Hepatocyte (in vitro differentiated cells): Measurements from ENCODE around the gene PRICKLE3. TPM values are rescaled to one million over a fixed set of nuclear protein-coding genes. Genes with fewer than 3 reads are reported as not detected.

Experiments
- DNase-seq: peaks from one replicate; pipeline ENCODE4 v3.0.0-alpha.2; 2016; ENCODE audit warnings: low spot score
- H2AFZ ChIP-seq: fragments of 200-600 bp; sonication (generic); 2 replicates; pipeline ENCODE4 v1.6.0; 2016; ENCODE audit warnings: antibody characterized with exemption, mild to moderate bottlenecking
- H3K27ac ChIP-seq: fragments of 200-600 bp; sonication (generic); 2 replicates; pipeline ENCODE4 v1.5.1; 2016; ENCODE audit warnings: mild to moderate bottlenecking
- H3K27me3 ChIP-seq: fragments of 200-600 bp; sonication (generic); 2 replicates; pipeline ENCODE4 v1.6.1; 2016
- H3K36me3 ChIP-seq: fragments of 200-600 bp; sonication (generic); replicated peaks from 2 replicates; pipeline ENCODE4 v1.5.1; 2016; ENCODE audit warnings: low read depth; ENCODE audit not compliant: insufficient read depth
- H3K4me1 ChIP-seq: fragments of 200-600 bp; sonication (generic); 2 replicates; pipeline ENCODE4 v1.5.1; 2016; ENCODE audit warnings: mild to moderate bottlenecking, moderate library complexity; ENCODE audit not compliant: insufficient read depth
- H3K4me2 ChIP-seq: fragments of 200-600 bp; sonication (generic); 2 replicates; pipeline ENCODE4 v1.6.0; 2016
- H3K4me3 ChIP-seq: fragments of 200-600 bp; sonication (generic); 2 replicates; pipeline ENCODE4 v1.5.1; 2016; ENCODE audit warnings: mild to moderate bottlenecking
- H3K79me2 ChIP-seq: fragments of 200-600 bp; sonication (generic); 2 replicates; pipeline ENCODE4 v1.6.0; 2017; ENCODE audit warnings: mild to moderate bottlenecking
- H3K9me2 ChIP-seq: fragments of 200-600 bp; sonication (generic); replicated peaks from 2 replicates; pipeline ENCODE4 v1.6.0; 2017; ENCODE audit warnings: mild to moderate bottlenecking; ENCODE audit not compliant: insufficient read depth
- H3K9me3 ChIP-seq: fragments of 200-600 bp; sonication (generic); 2 replicates; pipeline ENCODE4 v1.5.1; 2016; ENCODE audit warnings: low read depth, mild to moderate bottlenecking
- H4K20me1 ChIP-seq: fragments of 200-600 bp; sonication (generic); 2 replicates; pipeline ENCODE4 v1.6.0; 2016; ENCODE audit warnings: mild to moderate bottlenecking; ENCODE audit not compliant: insufficient read depth, poor library complexity, severe bottlenecking
- EZH2 ChIP-seq: fragments of 200-600 bp; sonication (generic); IDR thresholded peaks from 2 replicates; pipeline ENCODE4 v1.6.1; 2016; ENCODE audit warnings: antibody characterized with exemption, mild to moderate bottlenecking, borderline replicate concordance
- EZH2phosphoT487 ChIP-seq: fragments of 200-600 bp; sonication (generic); IDR thresholded peaks from one replicate; pipeline ENCODE4 v1.6.1; 2018; ENCODE audit warnings: antibody characterized with exemption, mild to moderate bottlenecking, low read depth, moderate library complexity; ENCODE audit not compliant: unreplicated experiment, severe bottlenecking
- WGBS: methylation state at CpG from one replicate; pipeline ENCODE4 v1.1.6; 2016; ENCODE audit warnings: low lambda C conversion rate; ENCODE audit errors: missing lambda C conversion rate; 5-methylcytosine and 5-hydroxymethylcytosine counted together
- polyA plus RNA-seq: library from polyadenylated mRNA; unstranded; fragments of >200 nt; fragmentation: Nextera tagmentation; extraction: Ambion mirVana; gene quantifications from 2 replicates; pipeline ENCODE4 v1.2.1, GENCODE V29; 2016
- total RNA-seq: library from RNA; depleted of rRNA; stranded (reverse); fragments of >200 nt; gene quantifications from 2 replicates; pipeline ENCODE4 v1.2.3, GENCODE V29; 2014
- TF ChIP-seq, protein P1 (sequence below): fragments of 200-600 bp; sonication (generic); IDR thresholded peaks from 2 replicates; pipeline ENCODE4 v1.5.1; 2016; ENCODE audit warnings: antibody characterized with exemption, mild to moderate bottlenecking; ENCODE audit not compliant: poor library complexity

PRICKLE3 gene
- total and polyA plus RNA-seq, 2 experiments from 2014 or later: 6.1 to 9.3 TPM

DNA sequence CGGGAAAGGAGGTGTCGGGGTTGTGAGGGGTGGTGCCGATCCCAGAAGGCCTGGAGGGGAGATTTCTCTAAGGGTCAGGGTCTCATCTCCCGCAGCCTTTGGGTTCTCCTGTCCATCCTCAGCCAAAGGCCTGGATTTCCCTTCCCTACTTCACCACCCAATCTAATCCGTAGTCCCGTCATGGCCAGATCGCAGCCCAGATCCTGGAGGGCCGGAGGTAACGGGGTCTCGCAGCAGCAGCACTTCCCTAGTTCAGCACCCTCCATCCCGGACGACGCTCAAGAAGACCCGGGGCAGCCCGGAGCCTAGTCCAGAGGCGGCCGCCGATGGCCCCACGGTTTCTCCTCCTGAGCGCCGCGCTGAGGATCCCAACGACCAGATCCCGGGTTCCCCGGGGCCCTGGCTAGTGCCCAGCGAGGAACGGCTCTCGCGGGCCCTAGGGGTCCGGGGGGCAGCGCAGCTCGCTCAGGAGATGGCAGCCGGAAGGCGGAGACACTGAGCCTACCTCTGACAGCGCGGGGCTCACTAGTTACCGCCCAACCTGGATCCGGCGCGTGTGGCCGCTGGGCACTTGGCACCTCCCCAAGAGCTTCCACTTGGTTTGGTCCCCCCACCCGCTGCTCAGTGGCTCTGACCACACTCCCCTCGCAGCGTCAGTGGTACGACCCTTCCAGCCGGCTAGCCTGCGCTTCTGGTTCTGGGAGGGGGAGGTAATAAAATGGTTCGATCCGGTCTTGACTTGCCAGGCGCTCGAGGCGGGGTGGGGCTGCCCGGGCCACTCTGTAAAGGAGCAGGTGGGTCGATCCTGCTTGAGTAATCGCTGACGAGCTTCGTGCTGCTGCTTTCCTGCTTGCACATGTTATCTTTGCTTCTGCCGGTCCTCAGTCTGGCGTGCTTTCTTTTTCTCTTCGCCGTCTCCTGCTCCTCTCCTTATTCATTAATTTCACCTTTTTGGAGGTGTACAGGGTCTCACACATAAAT lies 20.0 kb downstream of the PRICKLE3 start:
- H3K4me3 ChIP-seq: no peak overlapping the region
- no peak overlapping the region for H2AFZ ChIP-seq
- peak overlapping the region; percentile 77 for H3K4me2 ChIP-seq

DNA sequence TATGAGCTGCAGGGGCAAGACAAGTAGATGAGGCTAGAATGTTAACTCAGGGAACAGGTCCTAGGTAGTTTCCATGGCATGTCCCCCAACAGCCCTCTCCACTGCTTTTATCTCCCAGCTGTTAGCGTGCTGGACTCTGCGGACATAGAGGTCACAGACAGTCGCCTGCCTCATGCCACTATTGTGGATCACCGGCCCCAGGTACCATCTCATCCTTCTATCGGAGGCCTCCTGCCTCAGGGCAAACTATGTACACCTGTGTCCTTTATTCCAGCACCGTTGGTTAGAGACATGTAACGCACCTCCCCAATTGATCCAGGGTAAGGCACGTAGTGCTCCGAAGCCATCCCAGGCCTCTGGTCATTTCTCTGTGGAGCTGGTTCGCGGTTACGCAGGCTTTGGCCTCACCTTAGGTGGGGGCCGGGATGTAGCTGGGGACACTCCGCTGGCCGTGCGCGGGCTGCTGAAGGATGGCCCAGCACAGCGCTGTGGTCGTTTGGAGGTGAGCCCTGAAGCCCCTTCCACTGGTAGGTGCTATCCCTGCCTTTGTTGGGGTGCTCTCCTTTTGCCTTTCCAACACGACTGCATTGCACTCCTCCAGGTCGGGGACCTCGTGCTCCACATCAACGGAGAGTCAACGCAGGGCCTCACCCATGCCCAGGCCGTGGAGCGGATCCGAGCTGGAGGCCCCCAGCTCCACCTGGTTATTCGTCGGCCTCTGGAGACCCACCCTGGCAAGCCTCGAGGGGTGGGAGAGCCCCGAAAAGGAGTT lies 21.4 kb downstream of the PRICKLE3 start:
- Histone ChIP-seq H4K20me1 (no peaks in the 10 kb centered on the region), H2AFZ (no peak overlapping the region), H3K27ac (peak overlapping the region; percentile 93), H3K4me1 (peaks cover 10% of the 10 kb centered on the region), H3K4me2 (peak overlapping the region; percentile 70), H3K9me2 (no peaks in the 10 kb centered on the region), H3K27me3 (no peaks in the 10 kb centered on the region), H3K4me3 (no peak overlapping the region), H3K9me3 (no peaks in the 10 kb centered on the region), H3K36me3 (no peaks in the 10 kb centered on the region), H3K79me2 (no peaks in the 10 kb centered on the region)
- TF ChIP-seq EZH2phosphoT487 (no peak), EZH2 (no peak)
- TF ChIP-seq, protein P1, sequence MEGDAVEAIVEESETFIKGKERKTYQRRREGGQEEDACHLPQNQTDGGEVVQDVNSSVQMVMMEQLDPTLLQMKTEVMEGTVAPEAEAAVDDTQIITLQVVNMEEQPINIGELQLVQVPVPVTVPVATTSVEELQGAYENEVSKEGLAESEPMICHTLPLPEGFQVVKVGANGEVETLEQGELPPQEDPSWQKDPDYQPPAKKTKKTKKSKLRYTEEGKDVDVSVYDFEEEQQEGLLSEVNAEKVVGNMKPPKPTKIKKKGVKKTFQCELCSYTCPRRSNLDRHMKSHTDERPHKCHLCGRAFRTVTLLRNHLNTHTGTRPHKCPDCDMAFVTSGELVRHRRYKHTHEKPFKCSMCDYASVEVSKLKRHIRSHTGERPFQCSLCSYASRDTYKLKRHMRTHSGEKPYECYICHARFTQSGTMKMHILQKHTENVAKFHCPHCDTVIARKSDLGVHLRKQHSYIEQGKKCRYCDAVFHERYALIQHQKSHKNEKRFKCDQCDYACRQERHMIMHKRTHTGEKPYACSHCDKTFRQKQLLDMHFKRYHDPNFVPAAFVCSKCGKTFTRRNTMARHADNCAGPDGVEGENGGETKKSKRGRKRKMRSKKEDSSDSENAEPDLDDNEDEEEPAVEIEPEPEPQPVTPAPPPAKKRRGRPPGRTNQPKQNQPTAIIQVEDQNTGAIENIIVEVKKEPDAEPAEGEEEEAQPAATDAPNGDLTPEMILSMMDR: no peak
- 90% methylated on average over 31 of the region's 31 CpGs for WGBS
- DNase-seq: no peak

More for the DNA sequence above, 20.0 kb downstream of the PRICKLE3 start:
- no peaks in the 10 kb centered on the region for H3K79me2 ChIP-seq
- DNase-seq: peak; percentile 88
- H3K27ac ChIP-seq: peak overlapping the region; percentile 95
- no peaks in the 10 kb centered on the region for H3K27me3 ChIP-seq
- WGBS: 60% methylated on average over 58 of the region's 61 CpGs
- no peaks in the 10 kb centered on the region for H4K20me1 ChIP-seq
- no peaks in the 10 kb centered on the region for H3K9me3 ChIP-seq
- H3K9me2 ChIP-seq: no peaks in the 10 kb centered on the region
- H3K4me1 ChIP-seq: peaks cover 10% of the 10 kb centered on the region
- TF ChIP-seq EZH2phosphoT487: no peak
- no peak for TF ChIP-seq EZH2
- TF ChIP-seq, protein P1: peak; percentile 31
- H3K36me3 ChIP-seq: no peaks in the 10 kb centered on the region

DNA sequence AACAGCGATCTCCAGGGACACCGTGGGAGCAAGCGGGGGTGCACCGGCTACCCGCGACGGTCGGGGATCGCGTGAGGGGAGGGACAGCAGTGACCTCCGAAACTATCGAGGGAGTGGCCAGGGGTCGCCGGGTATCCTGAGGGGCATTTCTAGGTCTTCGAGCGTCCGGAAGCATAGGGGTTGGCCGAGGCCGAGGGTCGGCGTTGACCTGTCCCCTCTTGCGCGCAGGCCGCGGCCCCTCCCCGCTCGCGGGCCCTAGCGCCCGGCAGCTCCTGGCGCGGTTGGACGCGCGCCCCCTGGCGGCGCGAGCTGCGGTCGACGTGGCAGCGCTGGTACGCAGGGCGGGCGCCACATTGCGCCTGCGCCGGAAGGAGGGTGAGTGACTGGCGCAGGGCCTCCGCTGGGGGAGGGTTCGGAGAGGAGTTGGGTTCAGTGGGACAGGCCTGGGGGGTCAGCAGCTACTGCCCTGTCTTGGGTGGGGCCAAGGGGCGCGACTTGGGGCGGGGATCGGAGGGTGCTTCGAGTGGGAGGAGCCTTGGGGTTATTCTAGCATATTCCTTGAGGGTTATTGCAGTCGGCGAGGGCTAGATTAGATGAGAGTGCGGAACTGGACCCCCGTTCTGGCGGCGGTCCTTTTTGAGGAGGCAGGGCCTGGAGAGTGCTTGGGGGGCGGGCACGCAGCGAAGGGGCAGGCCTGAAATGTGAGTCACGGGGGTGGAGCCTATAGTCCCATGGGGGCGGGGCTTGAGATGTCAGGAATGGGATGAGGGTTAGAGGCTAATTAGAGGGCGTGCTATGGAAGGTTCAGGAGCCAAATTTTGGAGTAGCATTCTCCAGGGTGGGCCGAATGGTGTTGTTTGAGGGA lies 22.4 kb downstream of the PRICKLE3 start:
- H3K9me2 ChIP-seq: no peaks in the 10 kb centered on the region
- H3K79me2 ChIP-seq: no peaks in the 10 kb centered on the region
- peaks cover 10% of the 10 kb centered on the region for H3K4me1 ChIP-seq
- H3K9me3 ChIP-seq: no peaks in the 10 kb centered on the region
- peak overlapping the region; percentile 83 for H2AFZ ChIP-seq
- peak; percentile 89 for DNase-seq
- TF ChIP-seq EZH2: no peak
- TF ChIP-seq, protein P1: peak; percentile 55
- peak overlapping the region; percentile 70 for H3K4me2 ChIP-seq
- no peaks in the 10 kb centered on the region for H3K36me3 ChIP-seq
- H3K27ac ChIP-seq: peak overlapping the region; percentile 93
- WGBS: 53% methylated on average over 50 of the region's 69 CpGs
- no peak overlapping the region for H3K4me3 ChIP-seq
- H3K27me3 ChIP-seq: no peaks in the 10 kb centered on the region
- H4K20me1 ChIP-seq: no peaks in the 10 kb centered on the region
